Measurements from ENCODE around the gene EPHB3. TPM values are rescaled to one million over a fixed set of nuclear protein-coding genes. Genes with fewer than 3 reads are reported as not detected.

Gene EPHB3
- total and polyA plus RNA-seq, 2 of the 4 experiments (the other 2 are of a cell fraction) = 0.72 to 2.9 TPM

DNA sequence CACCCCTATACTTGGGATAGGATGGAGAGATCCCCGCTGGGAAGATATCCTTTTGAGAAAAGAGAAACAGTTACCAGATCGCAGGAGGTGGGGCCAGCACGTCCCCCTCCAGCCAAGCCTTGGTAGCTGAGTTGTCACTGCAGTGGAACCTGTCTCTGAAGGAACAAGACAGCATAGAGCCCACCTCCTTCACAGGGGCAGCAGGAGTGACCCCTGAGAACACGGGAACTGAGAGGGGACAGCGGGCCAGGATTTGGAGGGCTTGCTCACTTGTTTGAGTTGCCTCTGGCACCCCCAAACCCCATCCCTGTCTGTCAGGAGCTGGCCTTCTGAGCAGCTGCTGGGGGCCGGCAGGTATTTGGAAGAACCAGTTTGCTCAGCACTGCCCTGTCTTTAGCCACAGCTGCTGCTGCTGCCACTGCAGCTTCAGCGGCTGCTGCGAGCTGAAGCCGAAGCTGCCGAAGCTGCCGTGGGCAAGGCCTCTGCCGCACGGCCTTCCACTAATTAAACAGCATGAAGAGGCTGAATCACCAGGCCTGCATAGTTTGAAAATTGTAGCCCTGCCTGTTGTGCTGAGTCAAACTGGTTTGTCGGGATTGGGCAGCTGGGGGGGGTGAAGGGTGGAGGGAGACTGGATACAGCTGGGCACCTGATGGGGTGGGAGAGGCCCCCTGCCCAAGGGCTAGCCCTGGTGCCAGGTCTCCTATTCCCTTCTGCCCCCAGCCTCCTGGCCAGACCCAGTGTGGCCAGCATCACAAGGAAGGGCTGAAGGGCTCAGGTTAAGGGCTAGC lies 4.0 kb downstream of the EPHB3 start:
- peak overlapping the region; percentile 31; the same call in 1 of the 2 replicates for H3K56ac ChIP-seq (ENCODE audit: extremely low read depth, insufficient read depth, low read length)
- intact Hi-C loops (cut with micrococcal nuclease) (loop anchor here (2.0 kb wide), 1 partner anchor 151 kb away; no protein-coding TSS in a partner anchor), in situ Hi-C loops (cut with MboI; ENCODE audit: low sequenced_read_pairs) (no loop called here), dilution Hi-C loops (cut with HindIII; ENCODE audit: low sequenced_read_pairs, unreplicated experiment) (no loop called here)
- ChIA-PET CTCF (interaction anchor here (0.7 kb wide), 1 partner anchor 208 kb away, joined by 4 read pairs; no protein-coding TSS in a partner anchor), POLR2A (ENCODE audit: unreplicated experiment) (no interaction called here)
- H3K4ac ChIP-seq (ENCODE audit: low read depth, low read length) = peak overlapping the region; percentile 97
- H2BK5ac ChIP-seq (ENCODE audit: low read depth, low read length, poor library complexity, severe bottlenecking) = peak overlapping the region; percentile 75
- H3K9me3 ChIP-seq (ENCODE audit: control insufficient read depth, insufficient read depth, low read length) = no peaks in the 10 kb centered on the region
- no TSS peak for BruUV-seq (replicated peaks)
- H2BK20ac ChIP-seq (ENCODE audit: low read depth, low read length) = peak overlapping the region; percentile 79
- 0% methylated on average over 8 of the region's 14 CpGs; no CpG with 5 or more reads in 1 of the 2 experiments for WGBS, 2 experiments (ENCODE audit: extremely low coverage in 2 of 2, insufficient read length in 1 of 2)
- H2BK15ac ChIP-seq (ENCODE audit: low read depth, low read length) = no peak overlapping the region; the same call in 2 of the 3 replicates
- H2AK5ac ChIP-seq (ENCODE audit: low read depth, low read length) = peak overlapping the region; percentile 86
- H2BK120ac ChIP-seq (ENCODE audit: low read depth, low read length) = peak overlapping the region; percentile 77
- peaks cover 24% of the 10 kb centered on the region for H3K9me1 ChIP-seq (ENCODE audit: insufficient read depth, low read length)
- no peaks in the 10 kb centered on the region for H3K36me3 ChIP-seq (ENCODE audit: control insufficient read depth, insufficient read depth, low read length)
- H4K5ac ChIP-seq (ENCODE audit: low read depth, low read length) = peak overlapping the region; percentile 9
- H3K18ac ChIP-seq (ENCODE audit: low read depth, low read length) = peak overlapping the region; percentile 28
- peaks cover 4% of the 10 kb centered on the region; the same call in 1 of the 2 replicates for H4K20me1 ChIP-seq (ENCODE audit: insufficient read depth, low read length)
- peaks cover 50% of the 10 kb centered on the region for H3K4me1 ChIP-seq (ENCODE audit: control insufficient read depth, insufficient read depth, low read length)
- peak; percentile 22 for ATAC-seq (ENCODE audit: low read depth)
- peak overlapping the region; percentile 78 for H4K91ac ChIP-seq (ENCODE audit: insufficient read depth, low read depth, low read length)
- peak overlapping the region; percentile 25 for H3K9ac ChIP-seq (ENCODE audit: low read depth, low read length)
- H4K8ac ChIP-seq (ENCODE audit: low read depth in 2 of 2, low read length in 2 of 2) = peak overlapping the region; percentile 2 to 59; a peak in 2 of 4 replicates
- no peaks in the 10 kb centered on the region for H3K27me3 ChIP-seq (ENCODE audit: control insufficient read depth, insufficient read depth, low read length)
- H2AFZ ChIP-seq (replicated peaks; ENCODE audit: low read length, poor library complexity) = peak overlapping the region; percentile 88
- H3K4me2 ChIP-seq (ENCODE audit: low read depth, low read length) = peak overlapping the region; percentile 52
- no peak overlapping the region for H3K4me3 ChIP-seq (ENCODE audit: insufficient read depth, low read depth, low read length)
- peak overlapping the region; percentile 75 for H2AK9ac ChIP-seq (replicated peaks; ENCODE audit: low read depth, low read length, poor library complexity)
- peak overlapping the region; percentile 86 for H3K27ac ChIP-seq (ENCODE audit: insufficient read depth, low read length)
- peak; percentile 90 for DNase-seq
- H3K14ac ChIP-seq (replicated peaks; ENCODE audit: low read depth, low read length) = peak overlapping the region; percentile 62
- H3K79me1 ChIP-seq (ENCODE audit: low read depth in 1 of 2, low read length in 2 of 2) = peaks cover 4 to 50% of the 10 kb centered on the region in 2 experiments; a peak in 2 of 4 replicates
- peak overlapping the region; percentile 40 for H3K23ac ChIP-seq (ENCODE audit: low read depth, low read length)
- TF ChIP-seq NFE2L2 (IDR thresholded peaks at IDR 0.05; ENCODE audit: low read depth, low read length) (peak; percentile 75), BHLHE40 (IDR thresholded peaks at IDR 0.05; ENCODE audit: low read depth, low read length) (peak; percentile 71), RAD21 (IDR thresholded peaks at IDR 0.05; ENCODE audit: low read length) (peak; percentile 42), ELK1 (IDR thresholded peaks at IDR 0.05; ENCODE audit: borderline replicate concordance, low read depth, low read length) (no peak), RCOR1 (IDR thresholded peaks at IDR 0.05; ENCODE audit: insufficient replicate concordance, low read length) (no peak), CHD1 (IDR thresholded peaks at IDR 0.05; ENCODE audit: low read depth, low read length) (no peak), POLR2A (IDR thresholded peaks at IDR 0.05; ENCODE audit: low read depth, low read length) (peak; percentile 44; the same call in 1 of the 2 replicates), CTCF (conservative IDR thresholded peaks at IDR 0.05; ENCODE audit: low read depth, low read length) (no peak), MXI1 (IDR thresholded peaks at IDR 0.05; ENCODE audit: borderline replicate concordance, low read depth, low read length) (peak; percentile 59; the same call in 1 of the 2 replicates), MAFK (IDR thresholded peaks at IDR 0.05; ENCODE audit: low read depth, low read length) (peak; percentile 63), USF2 (IDR thresholded peaks at IDR 0.05; ENCODE audit: low read depth, low read length) (peak; percentile 37; the same call in 1 of the 2 replicates), RFX5 (IDR thresholded peaks at IDR 0.05; ENCODE audit: low read depth, low read length) (no peak), SMC3 (IDR thresholded peaks at IDR 0.05; ENCODE audit: low read depth, low read length) (peak; percentile 33; the same call in 1 of the 2 replicates)
